HCT116 (cell line): Measurements from ENCODE around the gene IL36A. TPM values are rescaled to one million over a fixed set of nuclear protein-coding genes. Genes with fewer than 3 reads are reported as not detected.

Experiments used
- ATAC-seq: fragments of 200-7000 bp; cut with Tn5 transposase; 2 replicates; pipeline ENCODE4 v1.9.1; 2020; ENCODE audit warnings: mild to moderate bottlenecking, moderate library complexity
- BruUV-seq: library from RNA; stranded (reverse); fragments of 400-500 nt; replicated peaks from 2 replicates; lab custom pipeline; 2021; lab: Mats Ljungman, UMichigan
- CTCF ChIA-PET: fragments of 300-600 bp; sonication (Branson Sonifier 250); formaldehyde crosslinking; loops from one replicate; lab custom pipeline; 2021; ENCODE audit warnings: antibody characterized with exemption; lab: Charles Lee
- POLR2A ChIA-PET: fragments of 300-600, 350-600 bp; sonication (Branson Sonifier 250); formaldehyde crosslinking; loops from one replicate; lab custom pipeline; 2021; ENCODE audit warnings: antibody characterized with exemption; lab: Charles Lee
- RAD21 ChIA-PET, 2 experiments: fragments of 300-600 bp; sonication (Branson Sonifier 250); formaldehyde crosslinking; loops; one replicate each; lab custom pipeline; 2023; ENCODE audit warnings: low total read pairs in 2 of 2; ENCODE audit not compliant: uncharacterized antibody in 2 of 2, unreplicated experiment in 2 of 2, low non-redundant PET in 1 of 2; lab: Charles Lee
- DNase-seq: peaks from one replicate; pipeline ENCODE4 v3.0.0-alpha.2; 2010; ENCODE audit warnings: low read depth, low spot score
- H2AFZ ChIP-seq: fragments of 200-600 bp; shearing (Covaris generic), sonication (generic); 2 replicates; pipeline ENCODE4 v1.6.1; 2017; ENCODE audit warnings: low read depth, mixed run types, mixed read lengths, antibody characterized with exemption, low read length; ENCODE audit not compliant: poor library complexity, severe bottlenecking
- H3K27ac ChIP-seq: 2 replicates; pipeline ENCODE4 v1.5.1; 2012; ENCODE audit warnings: low read depth, low read length
- H3K27me3 ChIP-seq: fragments of 200-600 bp; sonication (generic); 2 replicates; pipeline ENCODE4 v1.6.1; 2016; ENCODE audit warnings: mixed run types, low read length, mixed read lengths; ENCODE audit not compliant: insufficient read depth
- H3K36me3 ChIP-seq, 2 experiments: fragments of 200-500 bp in 1 of 2; fragments of 200-600 bp in 1 of 2; sonication (Bioruptor generic) in 1 of 2; sonication (generic) in 1 of 2; 2 replicates each; pipeline versions ENCODE4 v1.5.1 to v1.6.1; 2014 to 2016; ENCODE audit warnings: low read length in 2 of 2, inconsistent platforms in 1 of 2, mixed read lengths in 1 of 2, mixed run types in 1 of 2; ENCODE audit not compliant: insufficient read depth in 2 of 2, control insufficient read depth in 1 of 2
- H3K4me1 ChIP-seq, 2 experiments: fragments of 200-600 bp in 1 of 2; sonication (generic) in 1 of 2; 2 replicates each; pipeline versions ENCODE4 v1.5.1 to v1.6.1; 2012 to 2017; ENCODE audit warnings: low read length in 2 of 2, inconsistent platforms in 1 of 2, mild to moderate bottlenecking in 1 of 2, mixed read lengths in 1 of 2, mixed run types in 1 of 2, moderate library complexity in 1 of 2; ENCODE audit not compliant: insufficient read depth in 2 of 2, control insufficient read depth in 1 of 2
- H3K4me2 ChIP-seq: fragments of 200-600 bp; sonication (generic); 2 replicates; pipeline ENCODE4 v1.6.1; 2017; ENCODE audit warnings: mixed run types, low read length, mixed read lengths
- H3K4me3 ChIP-seq, 2 experiments: fragments of 200-600 bp in 1 of 2; sonication (generic) in 1 of 2; replicated peaks in 1 of 2; 2 replicates each; pipeline ENCODE4 v1.5.1; 2011 to 2016; ENCODE audit warnings: low read length in 2 of 2, control low read depth in 1 of 2, low read depth in 1 of 2, mild to moderate bottlenecking in 1 of 2, mixed read lengths in 1 of 2, mixed run types in 1 of 2
- H3K79me2 ChIP-seq: fragments of 200-600 bp; sonication (generic); 2 replicates; pipeline ENCODE4 v1.6.1; 2017; ENCODE audit warnings: mild to moderate bottlenecking, mixed run types, low read length, moderate library complexity, mixed read lengths; ENCODE audit not compliant: insufficient read depth
- H3K9ac ChIP-seq: fragments of 200-600 bp; sonication (generic); 2 replicates; pipeline ENCODE4 v1.6.1; 2016; ENCODE audit warnings: low read length, mixed read lengths
- H3K9me2 ChIP-seq: fragments of 200-600 bp; sonication (generic), shearing (Covaris generic); 2 replicates; pipeline ENCODE4 v1.6.1; 2017; ENCODE audit warnings: mixed run types, mild to moderate bottlenecking, moderate library complexity; ENCODE audit not compliant: insufficient read depth
- H3K9me3 ChIP-seq, 2 experiments: fragments of 200-500 bp in 1 of 2; fragments of 200-600 bp in 1 of 2; sonication (Bioruptor generic) in 1 of 2; sonication (generic) in 1 of 2; 2 replicates each; pipeline ENCODE4 v1.6.1; 2014 to 2017; ENCODE audit warnings: low read length in 2 of 2, mixed read lengths in 2 of 2, inconsistent platforms in 1 of 2, low read depth in 1 of 2, mild to moderate bottlenecking in 1 of 2, mixed run types in 1 of 2, moderate library complexity in 1 of 2; ENCODE audit not compliant: control insufficient read depth in 1 of 2, insufficient read depth in 1 of 2
- H4K20me1 ChIP-seq: fragments of 200-600 bp; sonication (generic), shearing (Covaris generic); 2 replicates; pipeline ENCODE4 v1.6.1; 2017; ENCODE audit warnings: mixed run types, mild to moderate bottlenecking, moderate library complexity; ENCODE audit not compliant: insufficient read depth
- CEBPB ChIP-seq: IDR thresholded peaks from 2 replicates; pipeline ENCODE4 v1.6.1; 2012; ENCODE audit warnings: low read depth
- EGR1 ChIP-seq: IDR thresholded peaks from 2 replicates; pipeline ENCODE4 v1.6.1; 2012; ENCODE audit warnings: low read depth
- ELF1 ChIP-seq: IDR thresholded peaks from 2 replicates; pipeline ENCODE4 v1.6.1; 2012; ENCODE audit warnings: low read depth, borderline replicate concordance
- EZH2phosphoT487 ChIP-seq: fragments of 200-600 bp; IDR thresholded peaks from 2 replicates; pipeline ENCODE4 v1.6.1; 2018; ENCODE audit warnings: antibody characterized with exemption, borderline replicate concordance
- POLR2AphosphoS5 ChIP-seq: IDR thresholded peaks from 2 replicates; pipeline ENCODE4 v1.6.1; 2011; ENCODE audit warnings: mild to moderate bottlenecking, low read depth, low read length, moderate library complexity
- SRF ChIP-seq: IDR thresholded peaks from 2 replicates; pipeline ENCODE4 v1.6.1; 2012; ENCODE audit warnings: low read depth
- ZFX ChIP-seq: fragments of 450-650 bp; IDR thresholded peaks from 2 replicates; pipeline ENCODE4 v1.6.1; 2017
- intact Hi-C: fragments of 100-400 bp; cut with micrococcal nuclease; formaldehyde crosslinking; loops from 2 replicates; pipeline ENCODE4 v1.10.0; 2022
- total RNA-seq: library from RNA; stranded (reverse); gene quantifications from one replicate; pipeline ENCODE4 v1.2.1, GENCODE V29; 2021; ENCODE audit not compliant: unreplicated experiment
- TF ChIP-seq, protein P1 (sequence below): IDR thresholded peaks from 2 replicates; pipeline ENCODE4 v1.6.1; 2012; ENCODE audit warnings: low read depth
- TF ChIP-seq, protein P2 (sequence below): IDR thresholded peaks from 2 replicates; pipeline ENCODE4 v1.6.1; 2011; ENCODE audit warnings: mild to moderate bottlenecking, low read length, moderate library complexity; ENCODE audit not compliant: insufficient replicate concordance; ENCODE audit errors: extremely low read depth

IL36A gene
- total RNA-seq, 1 experiment from 2014 or later = not detected

DNA sequence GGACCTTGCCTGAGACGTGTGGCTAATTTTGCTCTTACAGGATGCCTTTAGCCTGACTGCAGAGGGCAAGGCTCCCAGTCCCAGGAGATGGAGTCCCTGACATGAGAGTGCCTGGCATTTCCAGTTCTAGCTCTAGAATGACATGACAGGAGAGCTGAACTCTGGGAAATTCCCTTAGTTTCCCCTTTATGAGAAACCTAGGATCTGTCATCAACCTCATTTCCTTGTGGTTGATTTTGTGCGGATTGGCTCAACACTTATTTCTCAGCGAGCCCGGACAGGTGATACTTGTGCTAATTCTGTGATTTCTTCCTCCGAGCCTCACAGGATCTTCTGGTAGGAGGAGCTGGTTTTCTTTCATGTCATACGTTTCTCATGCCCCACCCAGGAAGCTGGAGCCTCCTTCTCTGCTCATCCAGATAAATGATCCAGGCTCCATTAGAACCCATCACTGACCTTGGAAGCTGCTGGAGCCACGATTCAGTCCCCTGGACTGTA, 27.7 kb upstream of the IL36A start, which contains the start of gene IL36G:
TSS of gene IL36G (plus strand) at position 448 of the 498 bp plus-strand sequence. CDS start 633 bp downstream, outside the sequence.
- Histone ChIP-seq H3K4me2 (no peak within 1 kb of the TSS), H3K9me2 (no peaks in the 10 kb centered on the region), H3K79me2 (no peaks in the 10 kb centered on the region), H3K9ac (no peak within 1 kb of the TSS), H3K27me3 (peaks cover 16% of the 10 kb centered on the region), H3K27ac (no peak within 1 kb of the TSS), H3K9me3 (no peaks in the 10 kb centered on the region), H2AFZ (no peak within 1 kb of the TSS), H3K4me1 (no peaks in the 10 kb centered on the region), H3K36me3 (no peaks in the 10 kb centered on the region), H4K20me1 (no peaks in the 10 kb centered on the region), H3K4me3 (no peak within 1 kb of the TSS)
- ChIA-PET POLR2A (no interaction called here), RAD21 (no interaction called here), CTCF (no interaction called here)
- DNase-seq (no peak), ATAC-seq (no peak)
- no TSS peak for BruUV-seq
- TF ChIP-seq, protein P1, sequence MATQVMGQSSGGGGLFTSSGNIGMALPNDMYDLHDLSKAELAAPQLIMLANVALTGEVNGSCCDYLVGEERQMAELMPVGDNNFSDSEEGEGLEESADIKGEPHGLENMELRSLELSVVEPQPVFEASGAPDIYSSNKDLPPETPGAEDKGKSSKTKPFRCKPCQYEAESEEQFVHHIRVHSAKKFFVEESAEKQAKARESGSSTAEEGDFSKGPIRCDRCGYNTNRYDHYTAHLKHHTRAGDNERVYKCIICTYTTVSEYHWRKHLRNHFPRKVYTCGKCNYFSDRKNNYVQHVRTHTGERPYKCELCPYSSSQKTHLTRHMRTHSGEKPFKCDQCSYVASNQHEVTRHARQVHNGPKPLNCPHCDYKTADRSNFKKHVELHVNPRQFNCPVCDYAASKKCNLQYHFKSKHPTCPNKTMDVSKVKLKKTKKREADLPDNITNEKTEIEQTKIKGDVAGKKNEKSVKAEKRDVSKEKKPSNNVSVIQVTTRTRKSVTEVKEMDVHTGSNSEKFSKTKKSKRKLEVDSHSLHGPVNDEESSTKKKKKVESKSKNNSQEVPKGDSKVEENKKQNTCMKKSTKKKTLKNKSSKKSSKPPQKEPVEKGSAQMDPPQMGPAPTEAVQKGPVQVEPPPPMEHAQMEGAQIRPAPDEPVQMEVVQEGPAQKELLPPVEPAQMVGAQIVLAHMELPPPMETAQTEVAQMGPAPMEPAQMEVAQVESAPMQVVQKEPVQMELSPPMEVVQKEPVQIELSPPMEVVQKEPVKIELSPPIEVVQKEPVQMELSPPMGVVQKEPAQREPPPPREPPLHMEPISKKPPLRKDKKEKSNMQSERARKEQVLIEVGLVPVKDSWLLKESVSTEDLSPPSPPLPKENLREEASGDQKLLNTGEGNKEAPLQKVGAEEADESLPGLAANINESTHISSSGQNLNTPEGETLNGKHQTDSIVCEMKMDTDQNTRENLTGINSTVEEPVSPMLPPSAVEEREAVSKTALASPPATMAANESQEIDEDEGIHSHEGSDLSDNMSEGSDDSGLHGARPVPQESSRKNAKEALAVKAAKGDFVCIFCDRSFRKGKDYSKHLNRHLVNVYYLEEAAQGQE = no peak
- TF ChIP-seq EZH2phosphoT487 (no peak), ELF1 (no peak), CEBPB (no peak), SRF (no peak), ZFX (no peak), POLR2AphosphoS5 (no peak), EGR1 (no peak)
- TF ChIP-seq, protein P2, sequence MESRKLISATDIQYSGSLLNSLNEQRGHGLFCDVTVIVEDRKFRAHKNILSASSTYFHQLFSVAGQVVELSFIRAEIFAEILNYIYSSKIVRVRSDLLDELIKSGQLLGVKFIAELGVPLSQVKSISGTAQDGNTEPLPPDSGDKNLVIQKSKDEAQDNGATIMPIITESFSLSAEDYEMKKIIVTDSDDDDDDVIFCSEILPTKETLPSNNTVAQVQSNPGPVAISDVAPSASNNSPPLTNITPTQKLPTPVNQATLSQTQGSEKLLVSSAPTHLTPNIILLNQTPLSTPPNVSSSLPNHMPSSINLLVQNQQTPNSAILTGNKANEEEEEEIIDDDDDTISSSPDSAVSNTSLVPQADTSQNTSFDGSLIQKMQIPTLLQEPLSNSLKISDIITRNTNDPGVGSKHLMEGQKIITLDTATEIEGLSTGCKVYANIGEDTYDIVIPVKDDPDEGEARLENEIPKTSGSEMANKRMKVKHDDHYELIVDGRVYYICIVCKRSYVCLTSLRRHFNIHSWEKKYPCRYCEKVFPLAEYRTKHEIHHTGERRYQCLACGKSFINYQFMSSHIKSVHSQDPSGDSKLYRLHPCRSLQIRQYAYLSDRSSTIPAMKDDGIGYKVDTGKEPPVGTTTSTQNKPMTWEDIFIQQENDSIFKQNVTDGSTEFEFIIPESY = no peak
- intact Hi-C loops = no loop called here
